ENCODE results near the gene GMEB2.
"Not testable (repeated sequence)": the region's sequence is repeated elsewhere in the genome, so short reads cannot be mapped to it uniquely, and the experiment has no call there.

GMEB2 gene

DNA sequence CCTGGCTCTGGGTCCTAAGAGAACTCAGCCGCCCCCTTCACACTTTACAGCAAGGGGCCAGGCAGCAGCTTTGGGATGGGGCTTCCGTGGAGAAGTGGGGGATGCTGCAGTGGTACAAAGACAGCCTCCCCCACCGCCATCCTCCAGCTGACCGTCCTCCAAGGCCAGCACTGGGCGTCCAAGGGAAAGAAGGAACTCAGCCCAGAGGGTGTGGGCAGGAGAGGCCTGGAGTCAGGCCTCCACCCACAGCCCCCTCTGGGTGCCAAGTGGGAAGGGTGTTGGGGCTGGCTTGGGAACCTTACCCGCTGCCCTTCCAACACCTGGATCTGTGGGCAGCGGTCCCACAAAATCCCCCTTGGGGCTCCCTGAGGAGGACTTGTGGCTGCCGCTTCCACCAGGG is 13.2 kb upstream of the GMEB2 start:
- no peak for DNase-seq (ENCODE audit: low spot score)
- FAIRE-seq, result no peak

DNA sequence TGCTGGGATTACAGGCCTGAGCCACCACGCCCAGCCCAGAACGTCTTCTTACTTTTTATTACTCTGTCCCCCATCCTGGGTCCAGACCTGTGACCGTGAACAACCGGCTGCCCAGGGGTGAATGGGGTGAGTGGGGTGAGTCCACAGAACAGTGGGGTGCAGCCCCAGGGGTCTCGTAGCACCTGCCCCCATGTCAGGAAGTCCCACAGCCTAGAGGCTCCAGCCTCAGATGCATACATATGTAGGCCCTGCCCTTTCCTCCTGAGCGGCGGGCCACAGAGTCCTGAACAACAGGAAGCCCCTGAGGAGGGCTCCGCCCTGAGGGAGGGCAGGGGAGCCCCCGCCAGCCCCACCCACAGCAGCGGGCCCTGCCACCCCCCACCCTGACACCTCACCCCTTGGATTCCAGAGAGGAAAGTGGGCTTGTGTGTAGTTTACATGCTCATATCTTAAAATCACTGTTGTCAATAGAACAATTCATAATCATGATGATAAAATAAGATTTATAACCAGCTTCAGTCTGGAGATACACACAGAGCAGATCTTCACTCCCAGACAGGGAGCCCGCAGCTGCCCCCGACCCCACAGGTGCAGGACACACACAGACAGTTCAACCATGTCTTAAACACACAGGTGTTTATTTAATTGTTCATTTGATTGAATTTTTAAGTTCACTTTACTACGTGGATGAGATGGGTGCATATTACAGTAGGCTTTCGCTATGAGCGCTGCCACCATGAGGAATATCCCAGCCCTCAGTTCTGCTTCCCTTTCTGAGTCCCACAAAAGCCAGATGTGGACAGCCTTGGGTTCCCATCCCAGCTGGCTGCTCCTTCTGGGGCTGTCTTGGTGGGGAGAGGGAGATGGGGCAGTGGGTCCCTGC is 12.4 kb upstream of the GMEB2 start:
- DNase-seq (ENCODE audit: low spot score) (no peak), FAIRE-seq (no peak)

- FAIRE-seq, result no peak
- DNase-seq (ENCODE audit: low spot score), result no peak
Observed at GRCh38 chr20:63636752-63637628, 10.1 kb upstream of the GMEB2 start.

GRCh38 chr20:63635431-63636141 is 8.7 kb upstream of the GMEB2 start:
- no peak for DNase-seq (ENCODE audit: low spot score)
- no peak for FAIRE-seq

DNA sequence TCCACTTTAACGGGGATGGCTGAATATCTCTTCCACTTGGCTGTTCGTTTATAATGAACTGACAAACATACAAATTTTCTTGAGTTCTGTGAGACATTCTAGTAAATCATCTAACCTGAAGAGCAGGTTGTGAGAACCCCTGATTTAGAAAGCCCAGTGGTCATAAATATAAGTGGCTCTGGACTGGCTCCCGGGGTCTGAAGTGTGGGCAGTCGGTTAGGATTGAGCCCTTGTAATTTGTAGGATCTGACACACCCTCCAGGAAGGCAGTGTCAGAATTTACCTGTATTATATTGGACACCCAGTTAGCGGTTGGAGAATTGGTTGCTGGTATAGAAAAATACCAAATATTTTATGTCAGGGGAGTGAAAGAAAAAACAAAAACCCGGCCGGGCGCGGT is 6.8 kb upstream of the GMEB2 start:
- FAIRE-seq (no peak), DNase-seq (ENCODE audit: low spot score) (no peak)

DNA sequence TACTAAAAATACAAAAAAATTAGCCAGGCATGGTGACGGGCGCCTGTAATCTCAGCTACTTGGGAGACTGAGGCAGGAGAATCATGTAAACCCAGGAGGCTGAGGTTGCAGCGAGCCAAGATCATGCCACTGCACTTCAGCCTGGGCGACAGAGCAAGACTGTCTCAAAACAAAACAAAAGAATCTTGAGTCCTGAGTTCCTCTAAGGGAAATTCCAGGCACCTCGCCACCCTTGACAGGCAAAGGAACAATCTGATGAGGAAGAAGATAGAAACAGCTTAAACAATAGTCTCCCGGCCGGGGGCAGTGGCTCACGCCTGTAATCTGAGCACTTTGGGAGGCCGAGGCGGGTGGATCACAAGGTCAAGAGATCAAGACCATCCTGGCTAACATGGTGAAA is 4.5 kb upstream of the GMEB2 start:
- not testable (repeated sequence) for FAIRE-seq; DNase-seq (ENCODE audit: low spot score)

DNA sequence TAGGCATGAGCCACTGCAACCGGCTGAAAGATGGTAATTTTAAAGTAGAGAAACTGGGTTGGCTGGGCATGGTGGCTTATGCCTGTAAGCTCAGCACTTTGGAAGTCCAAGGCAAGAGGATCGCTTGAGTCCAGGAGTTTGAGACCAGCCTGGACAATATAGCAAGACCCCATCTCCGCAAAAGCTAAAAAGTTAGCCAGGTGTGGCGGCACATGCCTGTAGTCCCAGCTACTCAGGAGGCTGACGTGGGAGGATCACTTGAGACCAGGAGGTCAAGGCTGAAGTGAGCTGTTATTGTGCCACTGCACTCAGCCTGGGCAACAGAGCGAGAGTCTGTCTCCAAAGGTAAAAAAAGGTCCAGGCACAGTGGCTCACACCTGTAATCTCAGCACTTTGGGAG is 4.1 kb upstream of the GMEB2 start:
- DNase-seq (ENCODE audit: low spot score); FAIRE-seq: not testable (repeated sequence)

GRCh38 chr20:63628246-63628975 is 1.5 kb upstream of the GMEB2 start:
- FAIRE-seq (no peak), DNase-seq (ENCODE audit: low spot score) (peak; percentile 77)

DNA sequence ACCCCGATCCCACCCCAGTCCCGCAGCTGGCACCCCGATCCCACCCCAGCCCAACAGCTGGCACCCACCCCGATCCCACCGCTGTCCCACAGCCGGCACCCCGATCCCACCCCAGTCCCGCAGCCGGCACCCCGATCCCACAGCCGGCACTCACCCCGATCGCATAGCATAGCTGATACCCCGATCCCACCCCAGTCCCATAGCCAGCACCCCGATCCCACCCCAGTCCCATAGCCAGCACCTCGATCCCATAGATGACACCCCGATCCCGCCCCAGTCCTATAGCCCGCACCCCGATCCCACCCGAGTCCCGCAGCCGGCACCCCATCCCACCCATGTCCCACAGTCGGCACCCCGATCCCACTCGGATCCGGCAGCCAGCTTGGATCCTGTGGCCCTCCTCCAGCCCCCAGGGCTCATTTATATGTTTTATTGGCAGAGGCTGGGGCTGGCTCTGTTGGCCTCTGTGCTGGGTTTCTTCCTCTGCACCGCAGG is 897 bp upstream of the GMEB2 start:
- DNase-seq (ENCODE audit: low spot score), result no peak
- FAIRE-seq, result no peak

DNA sequence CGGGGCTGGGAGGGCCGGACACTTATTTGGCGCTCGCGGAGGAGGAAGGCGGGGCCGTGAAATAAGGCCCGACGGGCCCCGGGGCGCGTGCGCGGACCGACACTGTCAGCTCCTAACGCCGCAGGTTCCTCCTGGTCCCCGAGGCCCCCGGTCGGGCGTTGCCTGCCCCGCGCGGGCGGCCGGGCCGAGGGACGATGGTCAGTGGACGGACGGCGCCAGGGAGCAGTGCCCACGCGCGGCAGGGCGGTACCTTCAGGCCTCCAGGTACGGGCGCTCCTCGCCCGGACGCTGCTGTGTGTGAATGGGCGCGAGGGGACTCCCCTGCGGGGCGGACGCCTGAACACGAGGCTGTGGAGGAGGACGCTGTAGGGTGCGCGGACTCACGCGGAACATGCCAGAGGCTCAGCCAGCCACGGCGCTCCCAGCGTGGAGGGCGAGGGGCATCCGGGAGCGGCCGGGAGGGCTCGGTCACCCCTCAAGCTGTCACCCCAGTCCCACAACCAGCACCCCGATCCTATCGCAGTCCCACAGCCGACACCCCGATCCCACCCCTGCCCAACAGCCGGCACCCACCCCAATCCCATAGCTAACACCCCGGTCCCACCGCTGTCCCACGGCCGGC is 339 bp upstream of the GMEB2 start:
- FAIRE-seq, result no peak
- peak; percentile 96 for DNase-seq (ENCODE audit: low spot score)

GRCh38 chr20:63625771-63626423 is 1.0 kb downstream of the GMEB2 start:
- DNase-seq (ENCODE audit: low spot score) (no peak), FAIRE-seq (no peak)

DNA sequence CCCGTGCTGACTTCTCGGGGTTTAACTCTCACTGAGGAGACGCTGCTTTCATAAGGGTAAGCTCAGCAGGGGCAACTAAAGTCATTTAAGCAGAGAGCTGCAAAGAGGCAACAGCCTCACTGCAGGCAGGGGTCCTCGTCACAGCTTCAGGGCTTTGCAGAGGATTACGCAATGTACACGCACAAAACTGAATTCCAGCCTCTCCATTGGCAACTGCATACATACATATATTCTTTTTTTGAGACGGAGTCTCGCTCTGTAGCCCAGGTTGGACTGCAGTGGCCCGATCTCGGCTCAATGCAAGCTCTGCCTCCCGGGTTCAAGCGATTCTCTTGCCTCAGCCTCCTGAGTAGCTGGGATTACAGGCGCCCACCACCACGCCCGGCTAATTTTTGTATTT is 2.4 kb downstream of the GMEB2 start:
- DNase-seq (ENCODE audit: low spot score) (no peak), FAIRE-seq (no peak)

GRCh38 chr20:63622732-63623131 is 4.2 kb downstream of the GMEB2 start:
- DNase-seq (ENCODE audit: low spot score), result no peak
- FAIRE-seq, result no peak

- FAIRE-seq, result no peak
- DNase-seq (ENCODE audit: low spot score), result no peak
Observed at GRCh38 chr20:63622096-63622495, 4.8 kb downstream of the GMEB2 start.

DNA sequence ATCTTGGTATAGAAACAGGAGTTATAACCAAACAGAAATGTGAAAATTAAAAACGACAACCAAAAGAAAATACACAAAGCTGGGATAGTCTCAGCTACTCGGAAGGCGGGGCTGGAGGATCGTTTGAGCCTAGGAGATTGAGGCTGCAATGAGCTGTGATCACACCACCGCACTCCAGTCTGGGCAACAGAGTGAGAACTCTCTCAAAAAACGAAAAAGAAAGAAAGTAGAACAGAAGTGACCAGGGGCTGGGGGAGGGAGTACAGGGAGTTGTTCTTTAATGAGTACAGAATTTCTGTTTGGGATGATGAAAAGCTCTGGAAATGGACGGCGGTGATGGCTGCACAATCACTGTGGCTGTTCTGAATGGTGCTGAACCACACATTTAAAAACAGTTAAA is 5.9 kb downstream of the GMEB2 start:
- no peak for FAIRE-seq

GRCh38 chr20:63619505-63619904 is 7.4 kb downstream of the GMEB2 start:
- FAIRE-seq, result no peak
- DNase-seq (ENCODE audit: low spot score), result no peak

More for the DNA sequence above, 5.9 kb downstream of the GMEB2 start:
- no peak for DNase-seq (ENCODE audit: low spot score)

DNA sequence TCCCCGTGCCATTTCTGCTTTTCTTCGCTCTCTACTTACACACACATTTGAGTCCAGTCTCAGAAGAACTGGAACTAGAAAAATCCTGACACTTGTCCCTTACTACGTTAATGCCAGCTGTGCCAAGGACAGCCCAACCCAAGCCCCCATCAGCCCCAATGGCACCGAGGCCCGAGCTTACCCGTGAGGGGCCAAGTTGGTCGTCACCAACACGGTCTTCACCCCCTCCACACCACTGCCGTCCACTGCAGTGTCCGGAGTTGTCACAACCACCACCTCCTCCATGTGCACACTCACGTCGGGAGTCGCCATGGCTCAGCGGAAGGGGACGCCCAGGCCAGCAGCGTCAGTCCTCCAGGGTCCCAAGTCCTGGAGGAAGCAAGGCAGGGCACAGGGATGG is 7.8 kb downstream of the GMEB2 start:
- FAIRE-seq (no peak), DNase-seq (ENCODE audit: low spot score) (no peak)

- DNase-seq (ENCODE audit: low spot score) (no peak), FAIRE-seq (no peak)
Observed at GRCh38 chr20:63618291-63618980, 8.5 kb downstream of the GMEB2 start.

DNA sequence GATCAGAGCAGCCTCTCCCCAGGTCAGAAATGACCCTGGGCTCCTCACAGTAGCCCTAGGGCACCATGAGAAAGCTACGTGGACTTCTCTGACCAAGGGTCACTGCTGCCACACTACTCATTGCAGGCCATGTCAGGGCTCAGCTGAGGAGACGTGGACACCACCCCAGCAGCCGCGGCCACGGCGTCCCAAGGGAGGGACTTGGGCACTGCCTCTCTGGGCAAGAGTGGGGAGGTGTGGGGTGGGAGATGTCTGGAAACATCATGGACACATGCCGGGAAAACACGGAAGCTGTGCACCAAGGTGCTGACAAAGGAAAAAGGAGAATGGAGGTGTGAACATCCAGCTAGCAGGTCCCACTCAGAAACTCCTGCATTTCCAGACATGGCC is 9.0 kb downstream of the GMEB2 start:
- FAIRE-seq, result no peak

More for the DNA sequence above, 9.0 kb downstream of the GMEB2 start:
- DNase-seq (ENCODE audit: low spot score), result no peak
